Measurements from ENCODE around the gene OR5B17. TPM values are rescaled to one million over a fixed set of nuclear protein-coding genes. Genes with fewer than 3 reads are reported as not detected.

OR5B17 gene
- total and polyA plus RNA-seq, 2 of the 8 experiments (the other 6 are each of a cell fraction or from before 2014, with no cell fraction given): not detected

GRCh38 chr11:58391879-58392278 is 33.0 kb upstream of the OR5B17 start:
- Histone ChIP-seq H3K4me2 (ENCODE audit: insufficient read depth in 1 of 2, low read depth in 2 of 2, low read length in 2 of 2) (no peak overlapping the region), H4K8ac (ENCODE audit: extremely low read depth, insufficient read depth, low read length) (no peak overlapping the region), H3K27me3 (replicated peaks in 1 of 4; ENCODE audit: control insufficient read depth in 3 of 4, extremely low read depth in 1 of 4, insufficient read depth in 3 of 4, low read length in 3 of 4) (no peaks in the 10 kb centered on the region), H3K27ac (ENCODE audit: low read depth, low read length) (no peak overlapping the region), H2BK5ac (ENCODE audit: low read depth, low read length) (no peak overlapping the region), H3K79me2 (ENCODE audit: control insufficient read depth in 1 of 2, insufficient read depth in 2 of 2, low read length in 2 of 2) (no peaks in the 10 kb centered on the region), H3K4me3 (ENCODE audit: extremely low read depth in 1 of 4, insufficient read depth in 2 of 4, low read depth in 3 of 4, low read length in 4 of 4) (no peak overlapping the region), H3K4me1 (replicated peaks in 1 of 4; ENCODE audit: control insufficient read depth in 3 of 4, insufficient read depth in 4 of 4, low read length in 3 of 4) (no peaks in the 10 kb centered on the region), H3K79me1 (ENCODE audit: low read depth, low read length) (no peaks in the 10 kb centered on the region), H3K36me3 (ENCODE audit: control insufficient read depth in 2 of 4, insufficient read depth in 4 of 4, low read length in 3 of 4) (no peaks in the 10 kb centered on the region), H3K56ac (replicated peaks; ENCODE audit: insufficient read length, low read depth, low read length) (no peak overlapping the region), H4K91ac (replicated peaks; ENCODE audit: insufficient read length, low read length) (no peak overlapping the region), H3K9ac (replicated peaks in 1 of 4; ENCODE audit: extremely low read depth in 1 of 4, low read depth in 3 of 4, low read length in 3 of 4) (no peak overlapping the region), H2AFZ (ENCODE audit: low read length) (no peak overlapping the region), H3K4ac (replicated peaks; ENCODE audit: insufficient read length, low read depth, low read length) (no peak overlapping the region), H3K23me2 (ENCODE audit: low read depth, low read length) (no peaks in the 10 kb centered on the region), H3K14ac (ENCODE audit: insufficient read length) (no peak overlapping the region), H4K20me1 (replicated peaks in 1 of 2; ENCODE audit: control insufficient read depth in 1 of 2, insufficient read depth in 2 of 2, low read length in 2 of 2) (no peaks in the 10 kb centered on the region), H2BK15ac (ENCODE audit: low read length) (no peak overlapping the region), H3K18ac (ENCODE audit: extremely low read depth, low read length) (no peak overlapping the region), H2BK20ac (ENCODE audit: low read length) (no peak overlapping the region), H2AK5ac (ENCODE audit: low read depth, low read length) (no peak overlapping the region), H2BK12ac (ENCODE audit: low read depth, low read length) (no peak overlapping the region), H3K9me3 (ENCODE audit: insufficient read depth in 2 of 2, low read depth in 1 of 2, low read length in 1 of 2) (peaks cover 17 to 30% of the 10 kb centered on the region in 2 experiments), H2BK120ac (replicated peaks; ENCODE audit: low read depth, low read length) (no peak overlapping the region), H3K23ac (ENCODE audit: insufficient read length) (no peak overlapping the region), H4K5ac (ENCODE audit: insufficient read length, low read depth, low read length) (no peak overlapping the region)
- WGBS, 2 experiments (ENCODE audit: extremely low coverage in 1 of 2, insufficient coverage in 1 of 2, insufficient read length in 1 of 2, insufficient replicate concordance in 2 of 2, low coverage in 1 of 2, low lambda C conversion rate in 2 of 2, missing lambda C conversion rate in 1 of 2): 94% methylated on average over 1 of the region's 1 CpG; no CpG with 5 or more reads in 1 of the 2 experiments
- ChIA-PET CTCF (ENCODE audit: partially characterized antibody) (no interaction called here), POLR2A (ENCODE audit: partially characterized antibody) (no interaction called here)
- FAIRE-seq (no peak), DNase-seq (ENCODE audit: low read depth in 1 of 2, low spot score in 2 of 2) (no peak)
- TF ChIP-seq ATF3 (IDR thresholded peaks at IDR 0.05; ENCODE audit: insufficient read depth, low read depth, low read length) (no peak), POU5F1 (IDR thresholded peaks at IDR 0.05; ENCODE audit: low read depth, low read length) (no peak), MAX (IDR thresholded peaks at IDR 0.05) (no peak), BCL11A (IDR thresholded peaks at IDR 0.05; ENCODE audit: low read depth in 2 of 2, low read length in 2 of 2) (no peak), FOSL1 (IDR thresholded peaks at IDR 0.05; ENCODE audit: insufficient read depth, low read depth, low read length) (no peak), RXRA (IDR thresholded peaks at IDR 0.05; ENCODE audit: insufficient read depth, low read depth, low read length) (no peak), EZH2 (IDR thresholded peaks at IDR 0.05; ENCODE audit: low read depth, low read length, severe bottlenecking) (no peak), CBX5 (IDR thresholded peaks at IDR 0.05; ENCODE audit: low read depth, low read length) (no peak), SP1 (IDR thresholded peaks at IDR 0.05; ENCODE audit: low read depth, low read length) (no peak), RFX5 (IDR thresholded peaks at IDR 0.05; ENCODE audit: borderline replicate concordance, low read depth, low read length) (no peak), USF2 (IDR thresholded peaks at IDR 0.05; ENCODE audit: low read length) (no peak), EP300 (IDR thresholded peaks at IDR 0.05; ENCODE audit: borderline replicate concordance in 1 of 2, low read depth in 2 of 2, low read length in 2 of 2) (no peak), NRF1 (IDR thresholded peaks at IDR 0.05; ENCODE audit: low read depth, low read length) (no peak)
